Measurements from ENCODE around the gene SCG3.
A peak's percentile ranks its signal among the peaks of the same experiment; 100 is the strongest.

The SCG3 gene

DNA sequence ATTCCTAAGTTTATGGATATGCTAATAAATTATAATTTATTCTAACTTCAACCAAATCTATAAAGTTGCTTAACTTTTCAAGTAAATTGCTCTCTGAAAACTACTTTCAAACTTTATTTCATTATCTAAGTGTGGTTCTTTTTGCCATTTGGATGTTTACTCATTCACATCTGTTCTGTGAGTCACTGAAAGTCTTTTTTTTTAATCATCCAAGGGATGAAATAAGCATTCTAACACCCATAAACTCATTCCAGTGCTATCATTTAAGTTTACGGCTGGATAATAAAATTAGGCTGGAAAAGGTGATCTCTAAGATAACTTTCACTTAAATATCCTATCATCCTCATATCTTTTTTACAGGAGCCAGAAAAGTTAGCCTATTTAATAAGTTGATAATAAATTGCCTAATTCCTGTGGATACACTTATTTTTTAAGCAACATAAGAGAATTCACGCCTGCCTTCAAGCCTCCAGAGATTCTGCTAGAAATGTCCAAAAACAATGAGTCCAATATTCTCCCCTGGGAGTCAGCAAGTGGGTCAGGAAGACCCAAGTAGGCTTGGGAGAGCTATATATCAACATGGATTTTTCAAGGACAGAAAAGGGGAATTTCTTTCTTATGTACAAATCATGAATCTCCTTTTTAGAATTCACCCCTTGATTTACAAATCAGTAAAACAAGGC is 25.8 kb downstream of the SCG3 start:
- Mint-ChIP-seq H3K4me1 (no peaks in the 10 kb centered on the region), H3K27ac (no peak overlapping the region), H3K27me3 (no peaks in the 10 kb centered on the region), H3K36me3 (no peaks in the 10 kb centered on the region), H3K9me3 (no peaks in the 10 kb centered on the region), H3K4me3 (no peak overlapping the region)
- no peak for ATAC-seq

DNA sequence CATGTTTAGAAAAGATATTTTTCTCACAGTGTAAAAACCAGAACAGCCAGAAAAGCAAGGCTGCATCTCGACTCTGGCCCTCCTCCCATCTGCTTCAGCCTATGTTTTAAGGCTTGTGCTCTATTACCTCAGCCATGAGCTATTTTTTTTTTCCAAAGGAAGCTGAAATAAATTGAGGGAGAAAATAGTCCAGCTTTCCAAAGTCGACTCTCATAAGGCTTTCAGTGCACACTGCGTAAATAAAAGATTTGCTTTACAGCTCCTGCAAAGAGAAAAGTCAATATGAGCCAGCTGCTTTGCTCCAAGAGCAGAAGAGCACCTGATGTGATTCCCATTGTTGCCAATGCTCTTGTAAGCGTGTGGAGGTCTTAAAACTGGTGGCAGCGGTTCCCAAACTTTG is 26.7 kb downstream of the SCG3 start:
- no peak overlapping the region for H3K4me3 Mint-ChIP-seq
- H3K27ac Mint-ChIP-seq, result no peak overlapping the region
- no peaks in the 10 kb centered on the region for H3K4me1 Mint-ChIP-seq

DNA sequence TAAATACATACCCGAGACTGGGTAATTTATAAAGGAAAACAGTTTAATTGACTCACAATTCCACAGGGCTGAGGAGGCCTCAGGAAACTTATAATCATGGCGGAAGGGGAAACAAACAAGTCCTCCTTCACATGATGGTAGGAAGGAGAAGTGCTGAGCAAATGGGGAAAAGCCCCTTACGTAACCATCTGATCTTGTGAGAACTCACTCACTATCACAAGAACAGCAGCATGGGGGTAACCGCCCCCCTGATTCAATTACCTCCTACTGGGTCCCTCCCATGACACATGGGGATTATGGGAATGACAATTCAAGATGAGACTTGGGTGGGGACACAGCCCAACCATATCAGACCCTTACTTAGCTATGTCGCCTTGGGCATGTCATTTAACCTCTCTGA is 27.7 kb downstream of the SCG3 start:
- Mint-ChIP-seq H3K27me3 (no peaks in the 10 kb centered on the region), H3K4me1 (no peaks in the 10 kb centered on the region), H3K4me3 (no peak overlapping the region), H3K27ac (no peak overlapping the region), H3K9me3 (no peaks in the 10 kb centered on the region), H3K36me3 (no peaks in the 10 kb centered on the region)
- no peak for ATAC-seq

More for the DNA sequence above, 26.7 kb downstream of the SCG3 start:
- H3K36me3 Mint-ChIP-seq, result no peaks in the 10 kb centered on the region
- H3K27me3 Mint-ChIP-seq, result no peaks in the 10 kb centered on the region
- no peak for ATAC-seq
- no peaks in the 10 kb centered on the region for H3K9me3 Mint-ChIP-seq

DNA sequence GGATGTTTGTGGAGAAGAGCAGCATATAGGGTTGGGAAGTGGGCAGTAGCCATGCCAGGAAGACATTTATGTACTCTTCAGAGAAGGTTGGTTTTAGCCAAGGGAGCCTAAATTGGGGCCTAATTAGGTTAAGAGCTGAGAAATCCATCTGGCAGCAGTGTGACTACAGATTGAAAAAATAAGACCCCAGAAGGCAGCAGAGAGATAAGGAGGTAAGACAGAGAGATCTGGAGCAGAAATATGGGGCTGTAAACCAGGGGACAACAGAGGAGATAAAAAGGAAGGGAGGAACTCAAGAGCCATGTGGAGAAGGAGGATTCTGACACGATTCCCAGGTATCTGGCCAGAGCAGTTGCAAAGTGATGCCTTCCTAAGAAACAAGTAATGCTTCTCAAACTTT is 32.9 kb downstream of the SCG3 start:
- no peak for ATAC-seq
- H3K4me3 Mint-ChIP-seq, result no peak overlapping the region
- no peaks in the 10 kb centered on the region for H3K9me3 Mint-ChIP-seq
- no peaks in the 10 kb centered on the region for H3K4me1 Mint-ChIP-seq
- no peaks in the 10 kb centered on the region for H3K36me3 Mint-ChIP-seq
- H3K27me3 Mint-ChIP-seq, result no peaks in the 10 kb centered on the region
- no peak overlapping the region for H3K27ac Mint-ChIP-seq

DNA sequence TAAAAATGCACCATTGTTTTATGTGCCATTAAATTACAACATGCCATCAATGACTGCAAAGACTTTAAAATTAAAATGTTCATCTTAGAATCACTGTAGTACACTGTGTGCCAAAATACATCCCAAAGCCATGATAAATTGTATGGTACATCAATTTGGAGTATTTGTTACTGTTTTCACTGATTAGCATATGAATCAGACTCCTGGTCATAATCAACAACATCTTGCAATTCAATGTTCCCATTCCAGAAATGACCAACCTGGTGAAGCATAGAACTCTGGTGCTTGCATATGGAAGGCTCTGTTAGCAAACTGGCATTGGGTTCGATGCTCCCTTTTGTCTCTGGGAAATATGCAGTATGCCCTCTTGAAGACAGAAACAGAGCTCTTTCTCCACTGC is 33.6 kb downstream of the SCG3 start:
- H3K9me3 Mint-ChIP-seq, result no peaks in the 10 kb centered on the region
- ATAC-seq, result no peak
- H3K4me1 Mint-ChIP-seq, result no peaks in the 10 kb centered on the region
- H3K36me3 Mint-ChIP-seq, result no peaks in the 10 kb centered on the region
- H3K4me3 Mint-ChIP-seq, result no peak overlapping the region
- H3K27me3 Mint-ChIP-seq, result no peaks in the 10 kb centered on the region
- H3K27ac Mint-ChIP-seq, result no peak overlapping the region

DNA sequence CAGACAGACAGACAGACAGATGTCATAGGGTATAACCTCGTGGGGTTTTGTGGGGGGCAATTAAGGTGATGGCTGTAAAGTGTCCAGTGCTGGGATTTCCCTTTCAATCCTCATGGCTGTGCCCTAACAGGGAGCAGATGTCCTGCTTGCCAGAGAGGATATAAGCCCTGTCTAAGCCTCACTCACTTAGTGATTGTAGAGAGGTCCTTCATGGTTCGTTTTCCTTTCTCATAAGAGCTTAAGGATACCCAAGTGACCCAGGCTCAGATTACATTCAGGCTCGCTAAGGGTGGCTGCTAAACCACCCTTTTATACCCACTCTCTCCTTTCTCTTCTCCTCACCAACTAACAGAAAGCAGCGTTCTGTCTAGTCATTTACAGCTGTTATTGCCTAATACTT is 36.9 kb downstream of the SCG3 start:
- H3K27me3 Mint-ChIP-seq, result no peaks in the 10 kb centered on the region
- H3K36me3 Mint-ChIP-seq, result peaks cover 22% of the 10 kb centered on the region
- H3K4me3 Mint-ChIP-seq, result no peak overlapping the region
- H3K9me3 Mint-ChIP-seq, result no peaks in the 10 kb centered on the region
- H3K4me1 Mint-ChIP-seq, result peaks cover 7% of the 10 kb centered on the region
- ATAC-seq, result no peak
- no peak overlapping the region for H3K27ac Mint-ChIP-seq

DNA sequence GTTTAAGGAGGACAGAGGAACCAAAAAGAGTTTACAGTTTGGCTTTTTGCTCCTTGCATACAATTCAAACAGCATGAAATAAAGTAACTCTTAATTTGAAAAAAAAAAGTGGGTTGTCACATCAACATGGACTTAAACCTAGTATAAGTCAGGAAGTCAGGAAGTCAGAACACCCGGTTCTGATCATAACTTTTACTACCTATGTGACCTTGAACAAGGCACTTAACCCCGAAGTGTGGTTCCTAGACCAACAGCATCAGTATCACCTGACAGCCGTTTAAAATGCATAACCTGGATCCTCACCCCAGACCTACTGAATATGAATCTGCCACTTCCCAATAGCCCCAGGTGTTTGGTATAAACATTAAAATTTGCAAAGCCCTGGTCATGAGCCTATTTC is 37.4 kb downstream of the SCG3 start:
- H3K36me3 Mint-ChIP-seq, result peaks cover 22% of the 10 kb centered on the region
- ATAC-seq, result no peak

DNA sequence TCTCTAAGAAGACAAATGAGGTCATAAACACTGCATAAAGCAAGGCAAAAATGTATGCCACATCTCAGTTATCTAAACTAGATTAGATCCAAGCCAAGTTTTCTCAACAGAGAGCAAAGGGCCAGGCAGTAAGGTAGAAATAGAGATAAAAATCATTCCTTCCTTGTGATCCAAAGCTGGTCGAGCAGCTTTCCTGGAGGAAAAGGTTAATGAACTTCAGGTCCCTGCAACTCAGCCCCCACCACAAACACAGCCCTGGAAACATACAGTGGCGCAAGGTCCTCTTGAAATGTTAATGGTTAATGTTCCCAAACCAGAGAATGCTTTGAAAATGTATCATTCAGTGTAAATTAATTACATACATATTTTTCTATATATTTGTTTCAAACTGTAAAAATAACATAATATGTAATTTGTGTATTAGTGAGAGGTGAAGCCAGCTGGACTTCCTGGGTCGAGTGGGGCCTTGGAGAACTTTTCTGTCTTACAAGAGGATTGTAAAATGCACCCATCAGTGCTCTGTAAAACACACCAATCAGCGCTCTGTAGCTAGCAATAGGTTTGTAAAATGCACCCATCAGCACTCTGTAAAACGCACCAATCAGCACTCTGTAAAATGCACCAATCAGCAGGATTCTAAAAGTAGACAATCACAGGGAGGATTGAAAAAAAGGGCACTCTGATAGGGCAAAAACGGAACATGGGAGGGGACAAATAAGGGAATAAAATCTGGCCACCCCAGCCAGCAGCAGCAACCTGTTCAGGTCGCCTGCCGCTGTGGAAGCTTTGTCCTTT is 39.1 kb downstream of the SCG3 start:
- Mint-ChIP-seq H3K36me3 (peaks cover 31% of the 10 kb centered on the region), H3K4me1 (peaks cover 20% of the 10 kb centered on the region), H3K27ac (no peak overlapping the region), H3K4me3 (no peak overlapping the region), H3K27me3 (no peaks in the 10 kb centered on the region), H3K9me3 (no peaks in the 10 kb centered on the region)
- no peak for ATAC-seq

More for the DNA sequence above, 37.4 kb downstream of the SCG3 start:
- Mint-ChIP-seq H3K4me3 (no peak overlapping the region), H3K9me3 (no peaks in the 10 kb centered on the region), H3K27me3 (no peaks in the 10 kb centered on the region), H3K27ac (no peak overlapping the region), H3K4me1 (peaks cover 7% of the 10 kb centered on the region)

DNA sequence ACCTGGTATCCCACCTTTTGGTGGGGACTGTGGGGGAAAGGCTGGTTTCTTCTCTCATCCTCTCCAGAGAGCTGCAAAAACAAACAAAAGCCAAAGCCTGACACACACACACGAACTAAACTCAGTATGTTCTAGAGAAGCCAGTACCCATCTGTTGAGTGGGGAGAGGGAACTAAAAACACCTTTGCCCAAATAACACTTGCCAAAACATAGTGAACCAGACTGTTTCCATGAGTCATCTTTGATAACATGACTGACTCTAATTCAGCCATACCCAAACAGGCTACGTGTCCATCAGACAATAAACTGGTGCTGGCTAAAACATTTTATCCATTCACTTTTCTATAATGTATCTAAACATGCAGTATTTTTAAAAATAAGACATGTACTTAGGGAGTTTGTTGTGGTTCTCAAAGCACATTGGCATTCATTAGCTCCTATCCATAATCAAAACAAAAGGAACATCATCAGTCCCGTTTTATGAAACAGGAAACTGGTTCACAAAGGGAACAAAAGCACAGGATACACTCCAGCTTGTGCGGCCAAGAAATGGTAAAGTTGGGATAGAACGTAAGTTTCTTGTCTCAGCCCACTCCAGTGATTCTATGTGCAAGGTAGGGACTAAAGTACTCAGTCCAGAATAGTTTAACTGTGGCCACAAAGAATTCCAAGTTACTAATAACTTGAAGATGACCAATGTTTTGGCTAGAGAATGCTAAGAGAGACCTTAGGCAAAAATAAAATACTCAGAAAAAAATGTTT is 40.1 kb downstream of the SCG3 start:
- no peak for ATAC-seq
- Mint-ChIP-seq H3K27me3 (no peaks in the 10 kb centered on the region), H3K4me3 (no peak overlapping the region), H3K27ac (peak overlapping the region; percentile 35), H3K36me3 (peaks cover 31% of the 10 kb centered on the region), H3K9me3 (no peaks in the 10 kb centered on the region), H3K4me1 (peaks cover 28% of the 10 kb centered on the region)

DNA sequence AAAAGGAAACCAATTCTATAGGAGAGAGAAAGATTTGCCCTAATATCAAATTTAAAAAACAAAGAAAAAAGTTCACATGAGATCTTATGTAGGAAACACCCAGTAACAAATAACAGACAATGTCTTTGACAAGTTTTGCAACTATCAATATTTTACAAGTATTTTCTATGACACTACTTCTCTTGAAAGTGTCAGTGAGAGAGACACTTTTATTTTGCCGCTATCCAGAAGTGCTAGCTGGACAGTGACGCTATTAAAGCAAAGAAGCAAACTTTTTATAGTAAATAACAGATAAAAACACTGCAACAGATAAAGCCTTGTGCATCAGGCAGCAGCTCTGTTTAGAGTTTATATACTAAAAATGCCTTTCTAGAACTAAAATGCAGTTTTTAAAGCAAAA is 42.9 kb downstream of the SCG3 start:
- H3K27ac Mint-ChIP-seq, result peak overlapping the region; percentile 55
- no peak overlapping the region for H3K4me3 Mint-ChIP-seq
- peaks cover 31% of the 10 kb centered on the region for H3K36me3 Mint-ChIP-seq
- H3K9me3 Mint-ChIP-seq, result no peaks in the 10 kb centered on the region
- H3K4me1 Mint-ChIP-seq, result peaks cover 51% of the 10 kb centered on the region
- no peak for ATAC-seq
- H3K27me3 Mint-ChIP-seq, result no peaks in the 10 kb centered on the region

DNA sequence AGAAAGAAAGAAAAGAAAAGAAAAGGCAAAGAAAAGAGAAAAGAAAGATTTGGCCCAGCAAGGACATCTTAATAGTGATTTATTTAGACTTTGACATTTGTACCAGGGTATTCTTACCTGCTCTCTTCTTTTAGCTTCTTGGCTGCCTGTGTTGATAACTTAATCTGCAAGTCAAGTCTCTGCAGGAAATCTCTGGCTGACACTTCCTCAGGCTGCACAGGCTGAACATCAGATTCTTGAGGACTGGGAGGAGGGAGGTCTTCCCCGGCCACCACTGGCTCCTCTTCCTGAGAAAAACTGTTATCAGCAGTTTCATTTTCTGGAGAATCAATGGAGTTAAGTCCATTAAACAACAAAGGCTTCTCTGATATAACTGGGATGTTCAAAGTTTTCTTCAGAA is 43.4 kb downstream of the SCG3 start:
- H3K27me3 Mint-ChIP-seq, result no peaks in the 10 kb centered on the region
- no peak overlapping the region for H3K4me3 Mint-ChIP-seq
- no peaks in the 10 kb centered on the region for H3K9me3 Mint-ChIP-seq
- peaks cover 31% of the 10 kb centered on the region for H3K36me3 Mint-ChIP-seq
- peak overlapping the region; percentile 55 for H3K27ac Mint-ChIP-seq
- peaks cover 52% of the 10 kb centered on the region for H3K4me1 Mint-ChIP-seq
- ATAC-seq, result no peak

DNA sequence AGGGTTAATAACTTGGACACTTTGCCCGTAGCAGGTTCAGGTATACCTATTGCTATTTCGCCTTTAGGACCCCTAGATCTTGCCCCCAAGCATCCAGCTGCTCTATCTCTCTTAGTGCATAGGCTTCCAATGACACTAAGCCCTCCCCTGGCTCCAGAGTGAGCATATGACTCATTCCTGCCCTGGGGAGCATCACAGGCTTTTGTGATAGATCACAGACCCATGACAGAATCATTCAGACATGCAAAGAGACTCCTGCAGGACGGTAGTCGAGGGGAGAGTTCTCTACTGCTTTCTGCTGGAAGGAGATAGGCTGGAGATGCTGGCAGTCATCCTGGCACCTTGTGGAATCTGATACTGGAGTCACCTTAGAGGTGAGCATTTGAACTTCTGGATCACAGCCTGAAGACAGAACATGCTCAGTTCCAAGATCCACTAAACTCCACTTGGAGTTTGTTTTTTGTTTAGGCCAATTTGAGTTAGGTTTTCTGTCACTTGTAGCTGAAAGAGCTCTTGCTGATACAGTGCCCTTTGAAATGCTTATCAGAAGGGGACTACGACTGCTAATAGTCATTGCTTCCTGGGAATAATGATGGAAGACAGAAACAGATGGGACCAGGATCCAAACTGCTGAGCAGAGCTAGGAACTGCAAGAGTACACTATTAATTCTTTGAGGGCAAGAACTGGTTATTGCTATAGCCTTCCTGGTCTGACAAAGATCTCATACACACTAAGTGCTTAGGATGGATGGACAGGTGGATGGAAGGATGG is 45.2 kb downstream of the SCG3 start:
- H3K36me3 Mint-ChIP-seq, result peaks cover 25% of the 10 kb centered on the region
- H3K27ac Mint-ChIP-seq, result peak overlapping the region; percentile 57
- ATAC-seq, result peak; percentile 95
- H3K9me3 Mint-ChIP-seq, result no peaks in the 10 kb centered on the region
- H3K27me3 Mint-ChIP-seq, result no peaks in the 10 kb centered on the region
- no peak overlapping the region for H3K4me3 Mint-ChIP-seq
- peaks cover 64% of the 10 kb centered on the region for H3K4me1 Mint-ChIP-seq

DNA sequence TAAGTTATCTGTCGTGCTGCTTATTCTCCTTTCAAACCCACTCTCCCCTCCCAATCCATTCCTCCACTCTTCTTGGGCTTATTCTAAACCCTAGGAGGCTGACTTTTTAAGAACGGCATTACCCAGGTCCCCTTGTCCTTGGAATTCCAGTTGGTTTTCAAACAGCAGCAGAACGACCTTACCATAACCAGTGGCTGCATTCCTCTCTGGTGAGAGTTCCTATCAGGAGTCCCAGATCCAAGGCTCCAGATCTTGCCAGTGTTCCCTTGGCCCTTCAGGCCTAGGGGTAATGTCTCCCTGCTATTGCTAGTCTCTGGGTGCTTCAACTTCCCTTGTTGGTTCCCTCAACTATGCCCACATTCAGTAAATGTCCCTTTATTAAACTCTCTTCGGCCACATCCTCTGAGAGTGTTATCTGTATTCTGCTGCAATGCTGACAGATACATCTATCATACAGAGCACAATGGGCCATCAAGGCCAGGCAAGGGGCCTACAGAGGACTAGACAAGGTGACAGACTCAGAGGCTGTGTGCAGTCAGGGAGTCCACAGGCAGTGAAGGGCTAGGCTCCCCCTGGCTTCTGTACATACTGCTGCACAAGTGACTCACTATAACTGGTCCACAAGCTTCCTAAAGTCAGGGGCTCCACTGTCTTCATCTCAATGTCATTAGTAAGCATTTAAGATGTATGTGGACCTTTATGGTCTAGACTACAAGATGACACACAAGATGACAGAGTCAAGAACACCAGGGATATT is 46.0 kb downstream of the SCG3 start:
- no peak for ATAC-seq
- Mint-ChIP-seq H3K4me1 (peaks cover 69% of the 10 kb centered on the region), H3K36me3 (peaks cover 17% of the 10 kb centered on the region), H3K9me3 (no peaks in the 10 kb centered on the region), H3K27me3 (no peaks in the 10 kb centered on the region), H3K4me3 (no peak overlapping the region), H3K27ac (peak overlapping the region; percentile 57)

DNA sequence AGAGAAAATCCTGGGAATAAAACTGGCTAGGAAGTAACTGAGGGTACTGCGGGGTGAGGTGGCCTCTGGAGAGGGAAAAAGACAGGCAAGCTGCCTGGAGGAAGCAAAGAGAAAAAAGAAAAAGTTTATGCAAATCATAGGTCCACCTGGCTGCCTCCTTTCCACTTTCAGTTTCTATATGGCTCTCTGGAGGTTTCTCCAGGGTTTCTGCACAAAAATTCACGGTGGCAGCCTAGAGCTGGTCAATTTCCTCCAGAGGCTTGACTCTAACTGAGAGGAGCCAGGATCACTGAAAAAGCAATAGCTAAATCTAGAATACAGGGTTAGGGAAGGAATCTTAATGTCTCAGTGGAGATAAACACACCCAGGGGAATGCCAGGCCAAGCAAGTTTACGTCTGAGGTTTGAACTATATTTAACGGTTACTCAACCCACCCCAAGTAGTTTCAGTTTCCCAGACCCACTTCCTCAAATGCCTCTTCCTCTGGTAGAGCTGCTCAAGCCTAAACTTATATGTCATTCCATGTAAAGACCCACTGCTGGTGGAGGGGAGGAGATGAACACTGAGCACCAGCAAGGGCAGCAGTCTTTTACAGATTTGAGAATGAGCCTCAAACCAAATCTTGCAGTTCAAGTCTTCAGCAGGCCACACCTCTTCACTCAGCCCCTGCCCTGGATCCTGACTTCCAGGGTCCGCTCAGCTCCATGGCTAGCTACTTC is 50.4 kb downstream of the SCG3 start:
- peak; percentile 87 for ATAC-seq
- Mint-ChIP-seq H3K4me1 (peaks cover 83% of the 10 kb centered on the region), H3K4me3 (peak overlapping the region; percentile 72), H3K27ac (peak overlapping the region; percentile 80), H3K36me3 (peaks cover 17% of the 10 kb centered on the region), H3K27me3 (no peaks in the 10 kb centered on the region), H3K9me3 (no peaks in the 10 kb centered on the region)
